GM12864 (cell line): ENCODE measurements around the gene ATF3.

Source experiments
- DNase-seq: peaks from one replicate; pipeline ENCODE4 v3.0.0-alpha.2; 2011; ENCODE audit warnings: low read depth
- H3K4me3 ChIP-seq: 2 replicates; pipeline ENCODE4 v1.5.1; 2011; ENCODE audit warnings: mild to moderate bottlenecking, low read depth, low read length, control low read depth
- TF ChIP-seq, protein P1 (sequence below): IDR thresholded peaks from 2 replicates; pipeline ENCODE4 v1.5.1; 2011; ENCODE audit warnings: low read depth, mild to moderate bottlenecking, moderate library complexity, low read length, control low read depth, inconsistent platforms; ENCODE audit errors: missing control alignments

The ATF3 gene

DNA sequence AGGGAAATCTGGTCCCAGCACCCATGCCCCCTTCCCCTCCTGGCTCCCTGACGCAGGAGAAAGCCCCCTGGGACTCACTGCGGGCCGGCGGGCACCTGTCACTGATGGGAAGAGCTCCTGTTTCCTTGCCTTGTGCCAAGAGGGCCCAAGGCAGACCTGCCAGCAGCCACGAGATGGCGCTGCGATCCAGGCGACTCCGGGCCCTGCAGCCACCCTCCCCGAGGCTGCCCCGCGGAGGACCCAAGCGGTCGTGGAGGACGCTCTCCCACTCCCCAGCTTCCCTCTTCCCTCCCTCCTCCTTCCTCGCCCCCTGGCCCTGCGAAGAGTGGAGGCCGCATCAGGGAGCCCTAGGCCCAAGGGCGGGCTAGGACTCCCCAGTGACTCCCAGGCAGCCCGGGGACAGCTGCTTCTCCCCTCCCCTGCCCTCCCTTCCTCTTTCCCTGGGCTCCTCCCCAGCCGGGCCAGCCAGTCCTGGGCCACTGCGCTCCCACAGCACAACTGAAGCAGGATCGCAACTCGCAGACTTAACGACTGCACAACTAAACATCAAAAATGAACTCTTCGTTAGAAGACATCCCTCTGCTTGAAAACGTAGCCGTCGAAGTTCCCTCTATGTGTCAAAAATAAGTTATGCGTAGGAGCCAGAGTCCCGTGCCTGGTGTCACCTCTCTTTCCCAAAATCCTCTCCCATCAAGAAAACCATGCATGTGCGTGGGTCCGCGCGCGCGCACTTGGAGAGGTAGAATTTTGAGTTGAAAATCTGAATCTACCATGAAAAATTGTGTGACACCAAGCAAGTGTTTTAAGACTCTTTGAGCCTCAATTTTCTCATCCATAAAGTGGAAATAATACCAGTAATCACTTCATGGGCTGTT lies 56.9 kb downstream of the ATF3 start:
- H3K4me3 ChIP-seq = peak overlapping the region; percentile 57
- no peak for DNase-seq

DNA sequence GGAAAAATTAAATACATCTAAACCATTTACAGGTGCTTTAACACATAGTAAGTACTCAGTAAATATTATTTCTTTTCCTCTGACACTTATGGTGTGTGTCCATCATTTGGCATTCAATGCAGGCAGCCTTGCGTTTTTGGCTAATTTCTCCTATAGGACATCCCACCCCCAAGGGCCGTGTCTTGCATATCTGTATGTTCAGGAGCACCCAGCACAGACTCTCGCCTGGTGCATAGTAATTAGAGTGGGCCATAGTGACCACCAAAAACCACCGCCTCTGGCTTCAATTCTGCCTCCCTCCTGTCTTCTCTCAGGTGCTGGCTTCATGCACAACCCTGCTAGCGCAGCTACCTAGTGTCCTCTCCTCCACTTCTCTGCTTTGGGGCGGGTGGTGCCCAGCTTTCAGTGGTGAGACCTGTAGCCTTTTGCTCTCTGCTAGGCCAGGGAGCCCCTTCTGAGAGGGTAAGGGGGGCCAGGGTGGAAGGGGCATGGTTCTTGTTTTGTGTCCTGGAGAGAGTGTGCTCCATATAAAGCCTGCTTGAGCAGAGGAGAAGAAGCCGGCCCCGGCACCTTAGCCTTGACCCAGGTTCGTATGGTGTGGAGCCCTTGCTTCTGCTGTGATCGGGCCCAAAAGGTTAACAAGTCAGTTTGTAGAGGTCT lies 57.7 kb downstream of the ATF3 start:
- DNase-seq = no peak
- no peak overlapping the region for H3K4me3 ChIP-seq
- TF ChIP-seq, protein P1, sequence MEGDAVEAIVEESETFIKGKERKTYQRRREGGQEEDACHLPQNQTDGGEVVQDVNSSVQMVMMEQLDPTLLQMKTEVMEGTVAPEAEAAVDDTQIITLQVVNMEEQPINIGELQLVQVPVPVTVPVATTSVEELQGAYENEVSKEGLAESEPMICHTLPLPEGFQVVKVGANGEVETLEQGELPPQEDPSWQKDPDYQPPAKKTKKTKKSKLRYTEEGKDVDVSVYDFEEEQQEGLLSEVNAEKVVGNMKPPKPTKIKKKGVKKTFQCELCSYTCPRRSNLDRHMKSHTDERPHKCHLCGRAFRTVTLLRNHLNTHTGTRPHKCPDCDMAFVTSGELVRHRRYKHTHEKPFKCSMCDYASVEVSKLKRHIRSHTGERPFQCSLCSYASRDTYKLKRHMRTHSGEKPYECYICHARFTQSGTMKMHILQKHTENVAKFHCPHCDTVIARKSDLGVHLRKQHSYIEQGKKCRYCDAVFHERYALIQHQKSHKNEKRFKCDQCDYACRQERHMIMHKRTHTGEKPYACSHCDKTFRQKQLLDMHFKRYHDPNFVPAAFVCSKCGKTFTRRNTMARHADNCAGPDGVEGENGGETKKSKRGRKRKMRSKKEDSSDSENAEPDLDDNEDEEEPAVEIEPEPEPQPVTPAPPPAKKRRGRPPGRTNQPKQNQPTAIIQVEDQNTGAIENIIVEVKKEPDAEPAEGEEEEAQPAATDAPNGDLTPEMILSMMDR = no peak

More for the DNA sequence above, 56.9 kb downstream of the ATF3 start:
- TF ChIP-seq, protein P1 = peak; percentile 98

DNA sequence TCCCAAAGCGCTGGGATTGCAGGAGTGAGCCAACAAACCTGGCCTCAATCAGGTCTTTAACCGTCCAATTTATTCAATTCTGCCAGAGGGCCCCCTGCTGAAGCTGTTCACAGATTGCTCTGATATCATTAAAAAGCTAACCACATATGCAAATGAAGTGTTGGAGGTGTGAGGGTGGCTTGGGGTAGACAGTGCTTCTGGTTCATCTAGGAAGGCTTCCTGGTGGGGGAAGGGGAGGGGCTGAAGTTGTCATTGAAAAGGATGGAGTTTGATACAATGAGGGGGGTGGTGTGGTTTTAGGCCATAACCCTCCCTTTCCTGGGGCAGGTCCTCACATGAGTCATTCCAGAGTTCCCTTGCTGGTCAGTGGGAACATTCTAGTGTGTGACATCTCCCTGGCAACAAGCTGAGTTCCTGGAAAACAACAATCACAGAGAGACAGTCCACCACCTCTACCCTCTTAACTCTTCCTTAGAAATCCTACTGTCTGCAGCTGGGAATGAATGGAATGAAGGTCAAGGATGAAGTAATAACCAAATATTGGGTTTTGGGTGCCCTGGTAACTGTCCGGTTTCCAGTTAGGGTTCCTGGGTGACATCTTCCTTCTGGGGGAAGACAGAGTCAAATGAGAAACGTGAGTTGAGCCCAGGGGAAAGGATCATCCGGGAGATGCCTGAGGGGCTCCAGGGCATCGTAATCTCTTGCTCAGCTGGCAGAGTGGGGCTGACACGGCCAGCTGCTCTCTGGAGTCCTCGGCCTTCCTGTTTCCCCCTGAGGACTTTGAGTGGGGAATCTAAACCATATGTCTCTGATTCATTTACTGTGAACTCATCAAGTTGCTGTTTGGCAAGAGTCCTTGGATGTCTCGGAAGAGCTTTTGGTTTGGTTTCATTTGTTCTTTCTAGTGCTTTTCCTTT lies 58.9 kb downstream of the ATF3 start:
- TF ChIP-seq, protein P1 = no peak
- DNase-seq = no peak
- H3K4me3 ChIP-seq = no peak overlapping the region

DNA sequence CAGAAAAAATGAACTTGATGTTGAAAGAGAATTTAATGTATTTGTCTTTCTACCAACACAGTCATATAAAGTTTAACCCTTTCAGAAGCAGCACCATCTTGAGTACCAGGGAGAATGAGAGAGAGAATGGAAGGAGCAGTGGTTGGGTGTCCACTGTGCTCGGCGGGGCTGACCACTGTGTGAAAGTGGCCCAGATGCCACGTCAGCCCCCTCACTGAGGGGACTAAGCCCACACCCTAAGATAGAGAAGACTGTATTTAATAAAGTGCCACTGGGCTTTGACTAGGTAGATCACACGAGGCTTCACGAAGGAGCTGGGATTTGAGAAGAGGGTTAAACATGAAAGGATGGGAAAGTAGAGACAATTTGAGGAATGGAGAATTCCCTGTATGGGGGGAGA lies 59.9 kb downstream of the ATF3 start:
- DNase-seq = no peak
- H3K4me3 ChIP-seq = no peak overlapping the region
- TF ChIP-seq, protein P1 = no peak

DNA sequence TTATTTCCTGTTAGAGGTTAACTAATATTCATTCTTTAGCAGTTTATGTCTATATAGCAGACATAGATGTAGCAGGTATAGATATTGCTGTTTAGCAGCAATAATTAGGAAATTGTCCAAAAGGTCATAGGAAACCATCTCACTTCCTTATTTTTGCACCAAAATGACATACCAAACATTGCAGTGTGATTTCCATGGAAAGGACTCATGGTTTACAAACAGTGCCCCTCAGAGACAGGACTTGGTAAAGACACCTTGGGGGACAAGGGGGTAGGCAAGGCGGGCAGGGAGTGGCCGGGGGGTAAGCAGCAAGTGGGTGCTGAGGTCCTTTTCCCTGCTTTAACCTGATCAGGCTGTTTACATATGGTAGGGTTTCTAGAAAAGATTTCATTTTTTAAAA lies 60.5 kb downstream of the ATF3 start:
- no peak overlapping the region for H3K4me3 ChIP-seq
- DNase-seq = no peak
- TF ChIP-seq, protein P1 = peak; percentile 37

DNA sequence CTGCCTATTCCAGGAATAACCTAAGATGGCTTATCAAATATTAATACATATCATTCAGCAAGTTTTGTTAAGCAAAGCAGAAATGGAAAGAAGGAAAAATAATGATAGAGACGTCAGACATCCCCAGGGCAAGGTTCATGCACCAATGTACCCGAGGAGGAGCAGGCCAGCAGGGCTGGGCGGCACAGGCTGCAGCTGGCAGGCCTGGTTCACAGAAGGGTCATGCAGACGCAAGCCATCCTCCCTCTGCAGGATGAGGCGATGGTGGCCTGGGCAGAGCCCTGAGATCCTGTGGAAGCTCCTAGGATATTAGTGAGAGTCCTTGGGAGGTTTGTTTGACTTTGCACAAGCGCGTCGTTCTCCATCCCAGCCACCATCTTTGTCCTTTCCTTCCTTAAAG lies 61.0 kb downstream of the ATF3 start:
- TF ChIP-seq, protein P1 = no peak
- H3K4me3 ChIP-seq = no peak overlapping the region
- DNase-seq = no peak
